GM19035 (cell line): ENCODE results near the gene ATRIP.

Experiments
- ATAC-seq: cut with Tn5 transposase; IDR thresholded peaks from one replicate; pipeline ENCODE4 v1.9.1; 2021; ENCODE audit not compliant: unreplicated experiment

ATRIP gene

GRCh38 chr3:48501196-48501595, 54.7 kb downstream of the ATRIP start:
- no peak for ATAC-seq

- ATAC-seq = no peak
These were observed 55.6 kb downstream of the ATRIP start for GRCh38 chr3:48502121-48502520.

- no peak for ATAC-seq
These were observed 56.2 kb downstream of the ATRIP start for GRCh38 chr3:48502728-48503168.

GRCh38 chr3:48503401-48504050, 57.0 kb downstream of the ATRIP start:
- no peak for ATAC-seq

GRCh38 chr3:48504051-48504946, 57.8 kb downstream of the ATRIP start, which contains the start of gene SHISA5:
TSS of gene SHISA5 (minus strand) at chr3:48504174. CDS start at chr3:48504094, 80 bp downstream.
- no peak for ATAC-seq

- ATAC-seq = no peak
These were observed 58.6 kb downstream of the ATRIP start for GRCh38 chr3:48505146-48505545.

GRCh38 chr3:48505968-48506504, 59.5 kb downstream of the ATRIP start:
- ATAC-seq = no peak

GRCh38 chr3:48507256-48508061, 60.9 kb downstream of the ATRIP start:
- no peak for ATAC-seq

- no peak for ATAC-seq
These were observed 65.0 kb downstream of the ATRIP start for GRCh38 chr3:48511551-48511950.

- no peak for ATAC-seq
These were observed 68.1 kb downstream of the ATRIP start for GRCh38 chr3:48514431-48515227.
